Endothelial cell (in vitro differentiated cells): ENCODE data around the gene MTHFS. TPM values are rescaled to one million over a fixed set of nuclear protein-coding genes. Genes with fewer than 3 reads are reported as not detected.

Source experiments
- DNase-seq: peaks from one replicate; pipeline ENCODE4 v3.0.0; 2021; ENCODE audit warnings: low spot score
- H3K27ac Mint-ChIP-seq: one replicate; pipeline ENCODE4 v1.8.0; 2021; ENCODE audit warnings: mixed read lengths, inconsistent platforms; ENCODE audit not compliant: unreplicated experiment
- H3K27me3 Mint-ChIP-seq: one replicate; pipeline ENCODE4 v1.8.0; 2021; ENCODE audit warnings: mild to moderate bottlenecking, moderate library complexity, mixed read lengths, inconsistent platforms; ENCODE audit not compliant: unreplicated experiment
- H3K36me3 Mint-ChIP-seq: one replicate; pipeline ENCODE4 v1.8.0; 2021; ENCODE audit warnings: mild to moderate bottlenecking, low read depth, mixed read lengths, inconsistent platforms; ENCODE audit not compliant: unreplicated experiment
- H3K4me1 Mint-ChIP-seq: one replicate; pipeline ENCODE4 v1.8.0; 2021; ENCODE audit warnings: mild to moderate bottlenecking, mixed read lengths, inconsistent platforms; ENCODE audit not compliant: unreplicated experiment
- H3K4me3 Mint-ChIP-seq: one replicate; pipeline ENCODE4 v1.8.0; 2021; ENCODE audit warnings: mild to moderate bottlenecking, mixed read lengths, inconsistent platforms; ENCODE audit not compliant: unreplicated experiment
- H3K9me3 Mint-ChIP-seq: one replicate; pipeline ENCODE4 v1.8.0; 2021; ENCODE audit warnings: mixed read lengths, inconsistent platforms; ENCODE audit not compliant: unreplicated experiment
- CTCF ChIP-seq: fragments of 200-600 bp; sonication (generic); IDR thresholded peaks from one replicate; pipeline ENCODE4 v1.5.0; 2021; ENCODE audit warnings: antibody characterized with exemption; ENCODE audit not compliant: unreplicated experiment
- total RNA-seq: library from RNA; stranded (reverse); fragmentation: NEBNext Ultra II Directional; extraction: Animal tissue kit (Norgen Biotek cat#: 25700); gene quantifications from one replicate; pipeline ENCODE4 v1.2.1, GENCODE V29; 2021; ENCODE audit not compliant: unreplicated experiment

The MTHFS gene
- total RNA-seq, 1 donor from 2014 or later, result 16.2 TPM

GRCh38 chr15:79798311-79798710 lies 98.5 kb downstream of the MTHFS start:
- H3K4me1 Mint-ChIP-seq, result no peaks in the 10 kb centered on the region
- TF ChIP-seq CTCF, result no peak

More at GRCh38 chr15:79798311-79798710, 98.5 kb downstream of the MTHFS start:
- no peak for DNase-seq
- Mint-ChIP-seq H3K27ac (no peak overlapping the region), H3K9me3 (no peaks in the 10 kb centered on the region), H3K36me3 (no peaks in the 10 kb centered on the region), H3K4me3 (no peak overlapping the region), H3K27me3 (peaks cover 2% of the 10 kb centered on the region)

Other genes starting within 250 kb of the MTHFS start
- gene BCL2A1, start 74.2 kb upstream of the MTHFS start, total RNA-seq, result 2.1 TPM
- 77.3 TPM for gene ZFAND6, start 162.7 kb upstream of the MTHFS start, total RNA-seq